AG10803 (cell line): ENCODE measurements around the gene SEMA4D.

Experiments
- DNase-seq: peaks from one replicate; pipeline ENCODE4 v3.0.0; 2010; ENCODE audit warnings: low read depth
- H3K4me3 ChIP-seq: 2 replicates; pipeline ENCODE4 v1.5.1; 2011; ENCODE audit warnings: mild to moderate bottlenecking, low read length, control low read depth
- TF ChIP-seq, protein P1 (sequence below): conservative IDR thresholded peaks from 2 replicates; pipeline ENCODE4 v1.5.1; 2011; ENCODE audit warnings: mild to moderate bottlenecking, low read length, control low read depth, inconsistent platforms

Gene SEMA4D

DNA sequence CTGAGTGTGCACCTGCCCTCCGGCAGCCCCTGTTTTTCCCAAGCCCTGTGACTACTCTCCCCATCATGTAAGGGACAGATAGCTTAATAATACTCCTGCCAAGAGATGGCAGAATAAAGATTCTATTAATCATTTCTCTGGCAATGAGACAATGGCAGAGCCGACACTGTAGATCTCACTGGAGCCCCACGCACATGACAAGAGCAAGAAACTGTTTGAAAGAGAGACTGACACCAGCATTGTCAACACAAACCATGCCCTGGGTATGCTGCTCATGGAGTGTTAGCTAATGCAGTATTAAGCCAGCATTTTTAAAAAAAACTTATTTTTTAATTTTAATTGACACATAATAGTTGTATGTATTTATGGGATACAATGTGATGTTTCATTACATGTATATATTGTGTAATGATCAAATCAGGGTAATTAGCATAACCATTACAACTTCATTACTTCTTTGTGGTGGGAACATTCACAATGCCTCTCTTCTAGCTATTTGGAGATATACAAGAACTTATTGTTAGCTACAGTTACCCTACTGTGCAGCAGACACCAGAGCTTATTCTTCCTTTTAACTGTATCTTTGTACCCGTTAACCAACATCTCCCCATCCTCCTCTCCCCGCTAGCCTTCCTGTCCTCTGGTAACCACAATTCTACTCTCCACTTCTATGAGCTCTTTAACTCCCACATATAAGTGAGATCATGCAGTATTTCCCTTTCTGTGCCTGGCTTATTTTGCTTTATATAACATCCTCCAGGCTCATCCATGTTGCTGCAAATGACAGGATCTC lies 31.5 kb upstream of the SEMA4D start:
- DNase-seq = no peak
- TF ChIP-seq, protein P1, sequence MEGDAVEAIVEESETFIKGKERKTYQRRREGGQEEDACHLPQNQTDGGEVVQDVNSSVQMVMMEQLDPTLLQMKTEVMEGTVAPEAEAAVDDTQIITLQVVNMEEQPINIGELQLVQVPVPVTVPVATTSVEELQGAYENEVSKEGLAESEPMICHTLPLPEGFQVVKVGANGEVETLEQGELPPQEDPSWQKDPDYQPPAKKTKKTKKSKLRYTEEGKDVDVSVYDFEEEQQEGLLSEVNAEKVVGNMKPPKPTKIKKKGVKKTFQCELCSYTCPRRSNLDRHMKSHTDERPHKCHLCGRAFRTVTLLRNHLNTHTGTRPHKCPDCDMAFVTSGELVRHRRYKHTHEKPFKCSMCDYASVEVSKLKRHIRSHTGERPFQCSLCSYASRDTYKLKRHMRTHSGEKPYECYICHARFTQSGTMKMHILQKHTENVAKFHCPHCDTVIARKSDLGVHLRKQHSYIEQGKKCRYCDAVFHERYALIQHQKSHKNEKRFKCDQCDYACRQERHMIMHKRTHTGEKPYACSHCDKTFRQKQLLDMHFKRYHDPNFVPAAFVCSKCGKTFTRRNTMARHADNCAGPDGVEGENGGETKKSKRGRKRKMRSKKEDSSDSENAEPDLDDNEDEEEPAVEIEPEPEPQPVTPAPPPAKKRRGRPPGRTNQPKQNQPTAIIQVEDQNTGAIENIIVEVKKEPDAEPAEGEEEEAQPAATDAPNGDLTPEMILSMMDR = no peak
- H3K4me3 ChIP-seq = no peak overlapping the region

DNA sequence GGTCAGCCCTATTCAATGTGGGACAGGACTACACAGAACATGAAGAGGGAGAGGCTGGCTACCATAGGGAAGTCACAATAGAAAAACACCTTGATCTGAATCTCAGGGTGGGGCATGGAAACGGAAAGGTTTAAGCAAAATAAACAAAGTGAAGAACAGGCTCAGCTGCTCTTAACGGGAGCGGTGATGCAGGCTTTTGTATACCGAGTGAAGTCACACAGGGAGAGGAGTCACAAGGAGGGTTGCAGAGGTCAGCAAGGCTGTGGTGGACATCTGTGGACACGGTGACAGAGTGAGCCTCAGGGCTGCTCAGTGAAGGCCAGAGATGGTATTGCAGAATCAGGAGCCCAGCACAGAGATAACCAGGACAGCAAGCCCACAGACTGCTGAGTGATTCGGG lies 30.6 kb upstream of the SEMA4D start:
- DNase-seq = no peak
- TF ChIP-seq, protein P1 = no peak
- no peak overlapping the region for H3K4me3 ChIP-seq

DNA sequence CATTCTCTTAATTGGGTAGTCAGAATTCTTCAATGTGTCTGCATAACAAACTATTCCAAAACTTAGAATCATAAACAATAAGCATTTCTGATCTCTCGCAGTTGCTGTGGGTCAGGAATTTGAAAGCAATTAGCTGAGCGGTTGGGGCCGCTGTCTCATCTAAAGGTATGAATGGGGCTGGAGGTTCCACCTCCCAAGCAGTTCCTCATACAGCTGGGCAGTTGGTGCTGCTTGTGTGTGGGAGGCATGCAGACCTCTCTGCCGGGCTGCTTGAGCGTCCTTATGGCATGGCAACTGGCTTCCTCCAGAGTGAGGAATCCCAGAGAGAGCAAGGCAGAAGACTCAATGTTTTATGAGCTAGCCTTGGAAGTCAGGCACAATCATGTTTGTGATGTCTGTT lies 30.2 kb upstream of the SEMA4D start:
- no peak for DNase-seq
- TF ChIP-seq, protein P1 = no peak

DNA sequence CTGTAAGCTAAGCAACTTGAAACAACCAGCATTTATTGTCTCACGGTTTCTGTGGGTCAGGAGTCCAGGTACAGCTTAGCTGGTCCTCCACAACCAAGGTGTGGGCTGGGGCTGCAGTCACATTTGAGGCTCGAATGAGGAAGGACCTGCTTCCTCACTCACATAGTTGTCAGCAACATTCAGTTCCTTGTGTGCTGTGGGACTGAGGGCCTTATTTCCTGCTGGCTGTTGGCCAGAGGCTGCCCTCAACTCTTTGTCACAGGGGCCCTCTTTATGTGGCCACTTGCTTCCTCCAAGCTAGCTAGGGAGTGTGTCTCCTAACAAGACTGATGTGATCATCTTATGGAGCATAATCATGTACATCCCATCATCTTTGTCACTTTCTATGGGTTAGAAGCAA lies 29.2 kb upstream of the SEMA4D start:
- no peak overlapping the region for H3K4me3 ChIP-seq
- DNase-seq = no peak
- TF ChIP-seq, protein P1 = no peak

More for the DNA sequence above, 30.2 kb upstream of the SEMA4D start:
- no peak overlapping the region for H3K4me3 ChIP-seq

DNA sequence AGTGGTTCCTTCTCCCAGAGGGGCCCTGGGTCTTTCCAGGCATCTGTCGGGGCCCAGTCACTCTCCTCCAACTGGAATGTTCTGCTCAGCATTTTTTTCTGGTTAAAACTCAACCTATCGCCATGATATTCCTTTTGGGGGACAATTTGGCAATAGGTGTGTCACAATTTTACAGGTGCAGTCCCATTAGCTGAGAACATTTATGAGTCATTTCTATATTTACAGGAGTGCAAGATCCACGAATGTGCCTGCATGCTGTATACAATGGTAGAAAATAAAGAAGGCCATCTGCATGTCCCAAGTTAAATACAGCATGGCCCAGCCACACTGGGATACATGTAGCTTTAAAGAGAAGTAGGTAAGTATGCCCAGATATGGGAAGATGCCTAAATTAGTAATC lies 28.8 kb upstream of the SEMA4D start:
- no peak for DNase-seq
- H3K4me3 ChIP-seq = no peak overlapping the region
- TF ChIP-seq, protein P1 = no peak

DNA sequence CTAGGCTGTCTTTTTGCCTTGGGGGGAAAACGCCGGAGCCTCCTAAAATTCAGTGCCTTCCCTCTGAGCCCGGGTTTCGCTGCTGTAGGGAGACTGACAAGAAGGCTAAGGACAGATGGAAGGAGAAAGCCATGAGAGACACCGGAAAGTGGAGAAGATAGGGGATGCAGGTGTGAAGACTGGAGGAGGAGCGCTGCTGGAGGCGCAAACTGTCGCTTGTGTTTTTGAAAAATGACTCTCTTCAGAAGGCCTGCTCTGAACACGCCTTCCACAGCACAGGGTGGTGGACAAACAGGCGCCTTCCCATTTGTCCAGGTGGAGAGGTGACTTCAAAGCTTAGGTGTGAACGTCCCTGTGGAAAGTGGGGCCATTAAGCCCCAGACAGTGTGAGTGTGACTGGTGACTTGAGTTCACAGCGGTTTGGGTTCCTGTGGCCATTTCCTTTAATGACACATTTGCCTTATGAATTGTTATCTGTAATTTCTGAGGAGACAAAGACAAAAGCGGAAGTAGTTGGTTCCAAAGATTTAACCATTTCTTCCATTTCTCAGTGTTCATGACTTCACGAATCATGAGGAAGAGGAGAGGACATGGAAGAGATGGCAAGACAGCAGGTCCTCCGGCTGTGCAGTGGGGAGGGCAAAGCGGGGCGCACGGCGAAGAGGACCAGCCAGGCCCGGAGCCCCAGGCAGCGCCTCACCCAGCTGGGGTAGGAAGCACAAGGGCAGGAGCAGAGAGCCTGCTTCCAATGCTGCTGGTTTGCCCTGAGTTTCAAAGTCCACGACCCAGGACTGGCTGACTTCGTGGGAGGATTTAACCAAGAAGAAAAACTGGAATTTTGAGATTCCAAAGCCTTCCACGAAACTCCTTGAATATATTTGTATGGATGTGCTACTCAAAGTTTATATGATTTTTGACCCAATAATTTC lies 27.8 kb upstream of the SEMA4D start:
- TF ChIP-seq, protein P1 = no peak
- DNase-seq = no peak
- H3K4me3 ChIP-seq = no peak overlapping the region
